Progenitor cell of endocrine pancreas (in vitro differentiated cells): ENCODE results near the gene CASQ1. TPM values are rescaled to one million over a fixed set of nuclear protein-coding genes. Genes with fewer than 3 reads are reported as not detected.

Experiments used
- DNase-seq: peaks from one replicate; pipeline ENCODE4 v3.0.0; 2021; ENCODE audit warnings: low spot score; ENCODE audit not compliant: unreplicated experiment
- H3K27ac Mint-ChIP-seq: 2 replicates; pipeline ENCODE4 v1.8.0; 2021; ENCODE audit warnings: mild to moderate bottlenecking, moderate library complexity, mixed read lengths
- H3K27me3 Mint-ChIP-seq: 2 replicates; pipeline ENCODE4 v1.8.0; 2021; ENCODE audit warnings: mixed read lengths
- H3K36me3 Mint-ChIP-seq: 2 replicates; pipeline ENCODE4 v1.8.0; 2022; ENCODE audit warnings: mixed read lengths; ENCODE audit not compliant: insufficient read depth
- H3K4me1 Mint-ChIP-seq: 2 replicates; pipeline ENCODE4 v1.8.0; 2021; ENCODE audit warnings: low read depth, mixed read lengths
- H3K4me3 Mint-ChIP-seq: 2 replicates; pipeline ENCODE4 v1.8.0; 2021; ENCODE audit warnings: low read depth, mild to moderate bottlenecking, moderate library complexity, mixed read lengths
- H3K9me3 Mint-ChIP-seq: 2 replicates; pipeline ENCODE4 v1.8.0; 2021; ENCODE audit warnings: low read depth, mixed read lengths
- CTCF ChIP-seq: fragments of 200-600 bp; sonication (generic); IDR thresholded peaks from one replicate; pipeline ENCODE4 v1.5.0; 2021; ENCODE audit warnings: antibody characterized with exemption, mild to moderate bottlenecking; ENCODE audit not compliant: unreplicated experiment
- total RNA-seq: library from RNA; stranded (reverse); gene quantifications from 2 replicates; pipeline ENCODE4 v1.2.1, GENCODE V29; 2021

Gene CASQ1
- total RNA-seq, 1 donor from 2014 or later: not detected

DNA sequence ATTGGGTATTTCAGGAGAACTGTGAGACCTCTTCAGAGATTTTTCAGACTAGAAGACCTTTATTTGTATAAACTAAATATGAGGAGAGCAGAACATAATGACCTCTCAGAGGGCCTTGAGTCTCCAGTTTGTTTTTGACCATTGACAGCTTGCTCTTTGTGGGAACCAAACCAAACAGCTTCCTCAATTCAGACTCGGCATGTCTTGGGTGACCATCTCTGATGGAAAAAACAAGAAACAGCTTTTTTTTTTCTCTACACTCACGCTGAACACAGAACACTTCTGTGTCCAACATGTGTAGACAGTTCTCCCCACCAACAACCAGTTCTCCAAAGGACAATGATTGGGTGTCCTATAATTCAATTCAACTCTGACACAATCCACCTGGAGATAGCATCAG, 27.4 kb upstream of the CASQ1 start:
- H3K4me1 Mint-ChIP-seq: no peaks in the 10 kb centered on the region
- no peak for TF ChIP-seq CTCF

GRCh38 chr1:160163615-160164014, 26.8 kb upstream of the CASQ1 start:
- Mint-ChIP-seq H3K4me1 (no peaks in the 10 kb centered on the region), H3K4me3 (no peak overlapping the region), H3K36me3 (no peaks in the 10 kb centered on the region), H3K27ac (no peak overlapping the region), H3K27me3 (peaks cover 12% of the 10 kb centered on the region), H3K9me3 (no peaks in the 10 kb centered on the region)
- DNase-seq: no peak
- no peak for TF ChIP-seq CTCF

More for the DNA sequence above, 27.4 kb upstream of the CASQ1 start:
- Mint-ChIP-seq H3K9me3 (no peaks in the 10 kb centered on the region), H3K36me3 (no peaks in the 10 kb centered on the region), H3K4me3 (no peak overlapping the region), H3K27ac (no peak overlapping the region), H3K27me3 (peaks cover 11% of the 10 kb centered on the region)
- no peak for DNase-seq

DNA sequence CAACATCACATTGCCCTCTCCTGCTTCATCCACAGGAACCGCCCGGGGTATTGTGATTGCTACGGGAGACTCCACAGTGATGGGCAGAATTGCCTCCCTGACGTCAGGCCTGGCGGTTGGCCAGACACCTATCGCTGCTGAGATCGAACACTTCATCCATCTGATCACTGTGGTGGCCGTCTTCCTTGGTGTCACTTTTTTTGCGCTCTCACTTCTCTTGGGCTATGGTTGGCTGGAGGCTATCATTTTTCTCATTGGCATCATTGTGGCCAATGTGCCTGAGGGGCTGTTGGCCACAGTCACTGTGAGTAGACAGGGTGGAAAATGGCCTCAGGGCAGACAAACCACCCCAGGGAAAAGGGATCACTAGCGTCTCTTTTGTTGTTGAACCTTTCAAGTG, 26.3 kb upstream of the CASQ1 start:
- no peak for TF ChIP-seq CTCF
- Mint-ChIP-seq H3K9me3 (no peaks in the 10 kb centered on the region), H3K36me3 (no peaks in the 10 kb centered on the region), H3K27ac (no peak overlapping the region), H3K4me3 (no peak overlapping the region), H3K4me1 (no peaks in the 10 kb centered on the region), H3K27me3 (peaks cover 17% of the 10 kb centered on the region)
- DNase-seq: no peak

DNA sequence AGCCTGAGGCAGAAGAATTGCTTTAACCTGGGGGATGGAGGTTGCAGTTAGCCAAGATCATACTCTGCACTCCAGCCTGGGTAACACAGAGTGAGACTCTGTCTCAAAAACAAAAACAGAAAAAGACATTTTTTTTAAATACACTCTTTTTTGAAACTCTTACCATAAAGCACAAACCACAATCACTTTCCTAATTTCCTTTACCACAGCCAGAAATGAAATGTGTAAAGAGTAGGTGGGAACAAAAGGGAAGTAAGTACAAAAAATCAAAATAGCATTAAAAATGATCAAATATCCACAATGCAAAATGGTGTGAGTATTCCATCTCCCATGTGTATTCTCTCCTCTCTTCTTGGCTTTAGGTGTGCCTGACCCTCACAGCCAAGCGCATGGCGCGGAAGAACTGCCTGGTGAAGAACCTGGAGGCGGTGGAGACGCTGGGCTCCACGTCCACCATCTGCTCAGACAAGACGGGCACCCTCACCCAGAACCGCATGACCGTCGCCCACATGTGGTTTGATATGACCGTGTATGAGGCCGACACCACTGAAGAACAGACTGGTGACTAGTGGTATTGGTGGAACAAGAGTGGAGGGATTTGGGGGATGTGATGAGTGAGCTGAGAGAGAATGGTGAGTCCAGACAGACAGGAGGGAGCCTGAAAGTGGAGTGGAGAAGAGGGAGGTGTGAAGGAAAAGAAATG, 24.1 kb upstream of the CASQ1 start:
- Mint-ChIP-seq H3K36me3 (no peaks in the 10 kb centered on the region), H3K4me3 (no peak overlapping the region), H3K27me3 (peaks cover 26% of the 10 kb centered on the region), H3K4me1 (peaks cover 3% of the 10 kb centered on the region), H3K9me3 (no peaks in the 10 kb centered on the region), H3K27ac (no peak overlapping the region)
- DNase-seq: no peak
- TF ChIP-seq CTCF: no peak

- peaks cover 31% of the 10 kb centered on the region for H3K27me3 Mint-ChIP-seq
- no peak overlapping the region for H3K4me3 Mint-ChIP-seq
- H3K27ac Mint-ChIP-seq: no peak overlapping the region
- no peaks in the 10 kb centered on the region for H3K36me3 Mint-ChIP-seq
- H3K9me3 Mint-ChIP-seq: no peaks in the 10 kb centered on the region
- peaks cover 3% of the 10 kb centered on the region for H3K4me1 Mint-ChIP-seq
- TF ChIP-seq CTCF: no peak
- DNase-seq: no peak
Measured at GRCh38 chr1:160167056-160167455, 23.3 kb upstream of the CASQ1 start.
